Measurements from ENCODE around the gene C9.

C9 gene

DNA sequence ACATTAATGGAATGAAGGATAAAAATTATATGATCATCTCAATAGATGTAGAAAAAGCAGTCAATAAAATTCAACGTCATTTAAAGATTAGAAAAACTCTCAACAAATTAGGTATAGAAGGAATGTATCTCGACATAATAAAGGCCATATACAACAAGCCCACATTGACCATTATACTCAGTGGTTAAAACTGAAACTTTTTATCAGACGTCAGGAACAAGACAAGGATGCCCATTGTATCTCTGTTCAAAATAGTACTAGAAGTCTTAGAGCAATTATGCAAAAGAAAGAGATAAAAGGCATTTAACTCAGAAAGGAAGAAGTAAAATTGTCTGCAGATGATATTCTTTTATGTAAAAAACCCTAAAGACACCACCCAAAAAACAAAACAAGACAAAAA is 40.8 kb downstream of the C9 start (continued):
- no peak for TF ChIP-seq ZBTB10 (tag by site-specific recombination; IDR thresholded peaks at IDR 0.05)
- no peak for TF ChIP-seq ZNF248 (tag by site-specific recombination; IDR thresholded peaks at IDR 0.05)
- TF ChIP-seq ZNF791 (tag by site-specific recombination; IDR thresholded peaks at IDR 0.05), result no peak
- no peak for TF ChIP-seq ZNF24 (tag by site-specific recombination; IDR thresholded peaks at IDR 0.05)
- TF ChIP-seq ZNF302 (tag by site-specific recombination; IDR thresholded peaks at IDR 0.05; ENCODE audit: low read depth), result no peak

DNA sequence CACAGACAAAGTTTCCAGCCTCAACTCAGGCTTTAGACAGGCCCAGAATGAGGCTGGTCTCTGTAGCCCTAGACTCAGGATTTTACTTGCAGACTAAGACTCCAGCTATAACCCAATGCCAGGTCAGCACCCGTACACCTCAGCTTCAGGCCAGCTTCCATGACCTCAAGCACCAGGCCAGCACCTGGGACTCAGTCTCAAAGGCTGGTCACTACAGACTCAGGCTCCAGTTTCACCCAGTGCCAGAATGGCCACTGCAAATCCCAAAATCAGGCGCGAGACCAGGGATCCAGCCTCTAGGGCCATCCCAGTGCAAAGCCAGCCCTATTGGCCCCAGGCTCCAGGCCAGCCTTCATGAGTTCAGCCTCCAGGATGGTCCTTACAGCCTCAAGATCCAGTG is 44.9 kb downstream of the C9 start:
- ChIA-PET CTCF (no interaction called here), POLR2A (no interaction called here)
- Histone ChIP-seq H3K9me3 (ENCODE audit: control insufficient read depth, insufficient read depth, low read depth, low read length) (no peaks in the 10 kb centered on the region; the same call in 1 of the 2 replicates), H3K27ac (ENCODE audit: extremely low read depth, low read depth, low read length) (no peak overlapping the region), H3K4me1 (ENCODE audit: control insufficient read depth, insufficient read depth, low read length) (no peaks in the 10 kb centered on the region), H3K36me3 (ENCODE audit: control insufficient read depth in 2 of 2, insufficient read depth in 1 of 2, low read length in 2 of 2) (no peaks in the 10 kb centered on the region), H3K4me3 (ENCODE audit: low read depth, low read length) (no peak overlapping the region)
- TF ChIP-seq MEIS1 (CRISPR knock-in tag; IDR thresholded peaks at IDR 0.05; ENCODE audit: borderline replicate concordance) (no peak), ZBTB48 (tag by site-specific recombination; IDR thresholded peaks at IDR 0.05) (no peak), KLF10 (tag by site-specific recombination; IDR thresholded peaks at IDR 0.05) (no peak), ZNF391 (tag by site-specific recombination; IDR thresholded peaks at IDR 0.05; ENCODE audit: borderline replicate concordance, low read depth) (no peak), ZNF623 (tag by site-specific recombination; IDR thresholded peaks at IDR 0.05) (no peak), ZNF19 (tag by site-specific recombination; IDR thresholded peaks at IDR 0.05; ENCODE audit: low read depth) (no peak), ZNF202 (tag by site-specific recombination; IDR thresholded peaks at IDR 0.05; ENCODE audit: borderline replicate concordance) (no peak), ZNF747 (tag by site-specific recombination; IDR thresholded peaks at IDR 0.05) (no peak), ZNF174 (tag by site-specific recombination; IDR thresholded peaks at IDR 0.05) (no peak), ZNF677 (tag by site-specific recombination; IDR thresholded peaks at IDR 0.05) (no peak), INSM2 (tag by site-specific recombination; IDR thresholded peaks at IDR 0.05) (no peak), KLF1 (tag by site-specific recombination; IDR thresholded peaks at IDR 0.05) (no peak), TRIM28 (IDR thresholded peaks at IDR 0.05; ENCODE audit: borderline replicate concordance, low read length) (no peak), ZNF140 (tag by site-specific recombination; IDR thresholded peaks at IDR 0.05) (no peak), ZFP37 (tag by site-specific recombination; IDR thresholded peaks at IDR 0.05) (no peak)
- TF ChIP-seq, protein P1, sequence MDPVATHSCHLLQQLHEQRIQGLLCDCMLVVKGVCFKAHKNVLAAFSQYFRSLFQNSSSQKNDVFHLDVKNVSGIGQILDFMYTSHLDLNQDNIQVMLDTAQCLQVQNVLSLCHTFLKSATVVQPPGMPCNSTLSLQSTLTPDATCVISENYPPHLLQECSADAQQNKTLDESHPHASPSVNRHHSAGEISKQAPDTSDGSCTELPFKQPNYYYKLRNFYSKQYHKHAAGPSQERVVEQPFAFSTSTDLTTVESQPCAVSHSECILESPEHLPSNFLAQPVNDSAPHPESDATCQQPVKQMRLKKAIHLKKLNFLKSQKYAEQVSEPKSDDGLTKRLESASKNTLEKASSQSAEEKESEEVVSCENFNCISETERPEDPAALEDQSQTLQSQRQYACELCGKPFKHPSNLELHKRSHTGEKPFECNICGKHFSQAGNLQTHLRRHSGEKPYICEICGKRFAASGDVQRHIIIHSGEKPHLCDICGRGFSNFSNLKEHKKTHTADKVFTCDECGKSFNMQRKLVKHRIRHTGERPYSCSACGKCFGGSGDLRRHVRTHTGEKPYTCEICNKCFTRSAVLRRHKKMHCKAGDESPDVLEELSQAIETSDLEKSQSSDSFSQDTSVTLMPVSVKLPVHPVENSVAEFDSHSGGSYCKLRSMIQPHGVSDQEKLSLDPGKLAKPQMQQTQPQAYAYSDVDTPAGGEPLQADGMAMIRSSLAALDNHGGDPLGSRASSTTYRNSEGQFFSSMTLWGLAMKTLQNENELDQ (tag by site-specific recombination; IDR thresholded peaks at IDR 0.05; ENCODE audit: low read depth), result no peak
- TF ChIP-seq, protein P2, sequence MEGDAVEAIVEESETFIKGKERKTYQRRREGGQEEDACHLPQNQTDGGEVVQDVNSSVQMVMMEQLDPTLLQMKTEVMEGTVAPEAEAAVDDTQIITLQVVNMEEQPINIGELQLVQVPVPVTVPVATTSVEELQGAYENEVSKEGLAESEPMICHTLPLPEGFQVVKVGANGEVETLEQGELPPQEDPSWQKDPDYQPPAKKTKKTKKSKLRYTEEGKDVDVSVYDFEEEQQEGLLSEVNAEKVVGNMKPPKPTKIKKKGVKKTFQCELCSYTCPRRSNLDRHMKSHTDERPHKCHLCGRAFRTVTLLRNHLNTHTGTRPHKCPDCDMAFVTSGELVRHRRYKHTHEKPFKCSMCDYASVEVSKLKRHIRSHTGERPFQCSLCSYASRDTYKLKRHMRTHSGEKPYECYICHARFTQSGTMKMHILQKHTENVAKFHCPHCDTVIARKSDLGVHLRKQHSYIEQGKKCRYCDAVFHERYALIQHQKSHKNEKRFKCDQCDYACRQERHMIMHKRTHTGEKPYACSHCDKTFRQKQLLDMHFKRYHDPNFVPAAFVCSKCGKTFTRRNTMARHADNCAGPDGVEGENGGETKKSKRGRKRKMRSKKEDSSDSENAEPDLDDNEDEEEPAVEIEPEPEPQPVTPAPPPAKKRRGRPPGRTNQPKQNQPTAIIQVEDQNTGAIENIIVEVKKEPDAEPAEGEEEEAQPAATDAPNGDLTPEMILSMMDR (tag by site-specific recombination; IDR thresholded peaks at IDR 0.05), result no peak

Measured in HEK293 (cell line).